IPS DF 4.7 (cell line): ENCODE results near the gene ANKS1B.
"Not testable (repeated sequence)": the region's sequence is repeated elsewhere in the genome, so short reads cannot be mapped to it uniquely, and the experiment has no call there.

Experiments
- DNase-seq: peaks from one replicate; pipeline ENCODE4 v3.0.0-alpha.2; 2013; ENCODE audit warnings: low spot score; ENCODE audit errors: extremely low read depth

The ANKS1B gene

DNA sequence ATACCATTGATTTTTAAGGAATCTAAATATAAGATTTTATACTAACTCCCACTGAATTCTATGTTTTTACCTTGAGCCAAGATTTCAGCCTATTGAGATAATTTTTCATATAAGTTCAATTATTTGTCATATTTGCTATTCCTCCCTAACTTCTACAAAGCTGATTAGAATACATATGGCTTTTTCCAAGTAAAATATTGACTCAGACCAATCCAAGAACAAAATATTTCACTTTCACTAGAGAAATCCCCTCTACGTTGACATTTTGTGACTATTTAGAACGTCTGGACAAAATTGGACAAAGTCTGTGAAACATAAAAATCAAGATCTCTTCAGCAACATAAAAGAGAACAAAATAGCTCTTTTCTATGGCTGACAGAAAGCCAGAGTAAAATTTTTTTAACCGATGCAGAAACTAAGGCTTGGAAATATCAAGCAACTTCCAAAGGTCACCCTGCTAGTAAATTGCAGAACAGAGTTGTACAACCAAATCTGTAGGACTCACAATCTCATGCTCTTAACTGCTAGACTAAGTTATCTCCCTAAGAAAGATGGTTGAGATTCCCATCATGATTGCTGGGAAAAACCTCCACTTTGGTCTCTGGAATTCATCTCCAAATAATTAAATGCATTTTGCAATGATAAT is 219.1 kb downstream of the ANKS1B start:
- DNase-seq, result no peak

- no peak for DNase-seq
Observed at GRCh38 chr12:99759444-99759843, 225.3 kb downstream of the ANKS1B start.

- DNase-seq, result no peak
Observed at GRCh38 chr12:99758997-99759396, 225.7 kb downstream of the ANKS1B start.

- no peak for DNase-seq
Observed at GRCh38 chr12:99752740-99753139, 232.0 kb downstream of the ANKS1B start.

- no peak for DNase-seq
Observed at GRCh38 chr12:99746538-99746937, 238.2 kb downstream of the ANKS1B start.

DNA sequence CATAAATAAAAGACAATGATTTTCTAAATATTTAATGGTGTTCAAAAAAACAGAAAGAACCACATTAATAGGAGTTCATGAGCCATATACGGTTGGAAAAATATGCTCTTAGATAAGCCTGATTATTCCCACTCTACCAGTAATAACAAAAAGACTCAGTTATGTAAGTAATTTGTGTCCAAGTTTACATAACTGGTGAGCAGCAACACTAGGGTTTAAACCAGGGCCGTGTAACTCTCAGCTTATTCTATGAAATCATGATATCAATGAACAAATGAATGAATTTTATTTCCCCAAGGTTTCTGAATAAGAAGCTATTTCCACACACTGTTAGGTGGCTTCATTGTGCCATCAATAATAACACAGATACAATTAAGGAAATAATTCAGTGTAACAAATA is 238.8 kb downstream of the ANKS1B start:
- DNase-seq, result no peak

GRCh38 chr12:99745121-99745520 is 239.6 kb downstream of the ANKS1B start:
- DNase-seq, result no peak

GRCh38 chr12:99736760-99737269 is 247.9 kb downstream of the ANKS1B start:
- no peak for DNase-seq

DNA sequence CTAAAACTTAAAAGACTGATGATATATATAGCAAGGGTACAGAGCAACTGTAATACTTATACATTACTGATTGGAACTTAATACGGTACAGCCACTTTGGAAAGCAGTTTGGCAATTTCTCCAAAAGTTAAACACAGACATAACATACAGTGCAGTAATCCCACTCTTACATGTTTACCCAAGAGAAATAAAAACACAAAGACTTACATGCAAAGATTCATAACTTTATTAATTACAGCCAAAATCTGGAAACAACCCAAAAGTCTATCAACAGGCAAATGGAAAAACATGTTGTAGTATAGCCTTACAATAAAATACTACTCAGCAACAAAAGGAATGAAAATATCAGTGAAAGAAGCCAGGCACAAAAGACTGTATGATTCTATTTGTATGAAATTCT is 252.6 kb downstream of the ANKS1B start:
- no peak for DNase-seq

DNA sequence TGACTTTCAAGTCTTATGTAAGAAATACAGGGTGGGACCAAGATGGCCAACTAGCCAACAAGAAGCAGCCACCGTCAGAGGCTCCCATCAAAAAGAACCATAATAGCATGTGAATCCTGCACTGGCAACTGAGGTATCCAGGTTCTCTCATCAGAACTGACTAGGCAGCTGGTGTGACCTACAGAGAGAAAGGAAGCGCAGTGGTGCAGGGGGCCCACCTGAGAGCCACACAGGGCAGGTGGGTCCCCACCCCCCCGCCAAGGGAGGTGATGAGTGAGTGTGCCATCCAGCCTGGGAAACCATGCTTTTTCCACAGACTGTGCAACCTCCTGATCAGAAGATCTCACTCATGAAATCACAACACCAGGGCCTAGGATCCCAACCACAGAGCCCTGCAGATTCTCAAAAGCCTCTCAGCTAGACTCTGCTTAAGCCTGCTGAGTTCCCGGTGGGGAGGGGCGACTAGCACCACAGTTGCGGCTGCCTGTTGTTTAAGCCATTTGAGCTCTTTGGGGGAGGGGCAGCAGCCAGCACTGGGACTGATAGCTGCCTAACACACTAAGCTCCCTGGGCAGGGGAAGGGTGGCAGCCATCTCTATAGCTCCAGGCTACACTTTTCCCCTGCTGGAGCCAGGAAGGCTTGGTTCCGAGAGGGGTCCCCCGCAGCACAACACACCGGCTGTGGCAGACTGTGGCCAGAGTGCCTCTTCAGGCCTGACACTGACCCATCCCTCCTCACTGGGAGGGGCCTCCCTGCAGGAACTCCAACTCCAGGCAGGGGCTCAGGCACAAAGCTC is 261.8 kb downstream of the ANKS1B start:
- DNase-seq, result no peak

DNA sequence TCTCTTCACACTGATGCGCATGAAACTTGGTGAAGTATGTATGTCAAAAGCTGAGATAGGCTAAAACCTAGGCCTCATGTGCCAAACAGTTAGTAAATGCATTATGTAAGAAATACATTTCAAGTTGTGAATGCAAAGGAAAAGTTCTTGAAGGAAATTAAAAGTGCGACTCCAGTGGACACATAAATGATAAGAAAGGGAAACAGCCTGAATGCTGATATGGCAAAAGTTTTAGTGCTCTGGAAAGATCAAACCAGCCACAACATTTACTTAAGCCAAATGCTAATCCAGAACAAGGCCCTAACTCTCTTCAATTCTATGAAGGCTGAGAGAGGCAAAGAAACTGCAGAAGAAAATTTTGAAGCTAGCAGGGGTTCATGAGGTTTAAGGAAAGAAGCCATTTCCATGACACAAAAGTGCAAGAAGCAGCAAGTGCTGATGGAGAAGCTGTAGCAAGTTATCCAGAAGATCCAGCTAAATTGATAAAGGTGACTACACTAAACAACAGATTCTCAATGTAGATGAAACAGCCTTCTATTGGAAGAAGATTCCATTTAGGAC is 262.9 kb downstream of the ANKS1B start:
- no peak for DNase-seq

DNA sequence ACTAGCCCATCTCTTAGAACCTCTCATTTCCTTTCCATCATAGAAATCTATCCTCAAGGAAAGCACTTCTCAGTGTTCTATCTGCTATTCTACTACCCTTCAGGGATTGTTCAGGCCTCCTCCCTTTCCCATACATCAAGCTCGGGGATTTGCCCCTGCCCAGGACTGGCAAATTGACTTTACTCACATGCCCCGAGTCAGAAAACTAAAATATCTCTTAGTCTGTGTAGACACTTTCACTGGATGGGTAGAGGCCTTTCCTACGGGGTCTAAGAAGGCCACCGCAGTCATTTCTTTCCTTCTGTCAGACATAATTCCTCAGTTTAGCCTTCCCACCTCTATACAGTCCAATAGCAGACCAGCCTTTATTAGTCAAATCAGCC is 264.7 kb downstream of the ANKS1B start:
- DNase-seq, result not testable (repeated sequence)

DNA sequence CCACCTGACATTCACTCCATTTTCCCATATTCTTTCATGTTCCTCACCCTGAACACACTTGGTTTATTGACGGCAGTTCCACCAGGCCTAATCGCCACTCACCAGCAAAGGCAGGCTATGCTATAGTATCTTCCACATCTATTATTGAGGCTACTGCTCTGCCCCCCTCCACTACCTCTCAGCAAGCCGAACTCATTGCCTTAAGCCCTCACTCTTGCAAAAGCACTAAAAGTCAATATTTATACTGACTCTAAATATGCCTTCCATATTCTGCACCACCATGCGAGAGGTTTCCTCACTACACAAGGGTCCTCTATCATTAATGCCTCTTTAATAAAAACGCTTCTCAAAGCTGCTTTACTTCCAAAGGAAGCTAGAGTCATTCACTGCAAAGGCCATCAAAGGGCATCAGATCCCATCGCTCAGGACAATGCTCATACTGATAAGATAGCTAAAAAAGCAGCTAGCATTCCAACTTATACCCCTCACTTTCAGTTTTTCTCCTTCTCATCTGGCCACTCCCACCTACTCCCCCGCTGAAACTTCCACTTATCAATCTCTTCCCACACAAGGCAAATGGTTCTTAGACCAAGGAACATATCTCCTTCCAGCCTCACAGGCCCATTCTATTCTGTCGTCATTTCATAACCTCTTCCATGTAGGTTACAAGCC is 265.2 kb downstream of the ANKS1B start:
- DNase-seq, result not testable (repeated sequence)

- DNase-seq, result not testable (repeated sequence)
Observed at GRCh38 chr12:99715841-99716510, 268.8 kb downstream of the ANKS1B start.

DNA sequence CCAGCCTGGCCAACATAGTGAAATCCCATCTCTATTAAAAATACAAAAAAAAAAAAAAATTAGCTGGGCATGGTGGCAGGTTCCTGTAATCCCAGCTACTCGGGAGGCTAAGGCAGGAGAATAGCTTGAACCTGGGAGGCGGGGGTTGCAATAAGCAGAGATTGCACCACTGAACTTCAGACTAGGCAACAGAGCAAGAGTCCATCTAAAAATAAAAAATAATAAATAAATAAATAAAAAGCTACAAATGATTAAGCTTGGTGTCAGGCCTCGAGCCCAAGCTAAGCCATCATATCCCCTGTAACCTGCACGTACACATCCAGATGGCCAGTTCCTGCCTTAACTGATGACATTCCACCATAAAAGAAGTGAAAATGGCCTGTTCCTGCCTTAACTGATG is 269.8 kb downstream of the ANKS1B start:
- DNase-seq, result not testable (repeated sequence)

DNA sequence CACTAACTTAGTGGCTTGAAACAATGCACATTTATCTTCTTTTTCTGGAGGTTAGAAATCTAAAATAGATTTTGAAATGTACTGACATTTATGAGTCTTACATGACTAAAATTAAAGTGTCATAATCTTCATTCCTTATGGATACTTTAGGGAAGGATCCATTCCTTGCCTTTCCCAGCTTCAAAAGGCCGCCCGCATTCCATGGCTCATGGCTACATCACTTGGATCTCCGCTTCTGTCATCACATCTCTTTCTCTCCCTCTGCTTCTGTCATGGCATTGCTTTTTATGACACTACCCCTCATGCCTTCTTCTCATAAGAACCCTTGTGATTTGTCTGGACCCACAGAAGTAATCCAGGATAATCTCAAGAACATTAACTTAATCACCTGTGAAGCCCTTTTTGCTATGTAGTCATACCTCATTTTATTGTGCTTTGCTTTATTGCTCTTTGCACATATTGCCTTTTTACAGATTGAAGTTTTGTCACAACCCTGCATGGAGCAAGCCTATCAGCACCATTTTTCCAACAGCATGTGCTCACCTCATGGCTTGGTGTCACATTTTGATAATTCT is 270.7 kb downstream of the ANKS1B start:
- no peak for DNase-seq

GRCh38 chr12:99712281-99712680 is 272.5 kb downstream of the ANKS1B start:
- DNase-seq, result no peak

GRCh38 chr12:99711246-99711645 is 273.5 kb downstream of the ANKS1B start:
- no peak for DNase-seq

GRCh38 chr12:99709619-99710018 is 275.1 kb downstream of the ANKS1B start:
- DNase-seq, result no peak

DNA sequence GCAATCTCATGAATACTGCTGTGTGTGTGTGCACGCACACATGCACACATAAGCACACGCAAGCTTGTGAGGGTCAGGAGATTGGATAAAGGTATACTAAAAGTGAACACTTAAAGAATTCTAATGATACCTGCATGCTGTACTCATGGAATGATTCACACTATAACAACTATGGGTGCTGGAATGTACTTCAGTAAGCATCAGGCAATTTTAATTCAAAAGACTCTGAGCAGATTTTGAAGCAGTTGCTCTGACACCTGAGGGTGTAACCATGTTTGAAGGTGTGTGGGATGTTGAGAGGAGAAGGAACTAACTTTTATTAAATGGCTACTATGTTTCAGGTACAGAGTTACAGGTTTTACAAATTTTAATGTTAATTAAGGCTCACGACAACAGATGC is 275.6 kb downstream of the ANKS1B start:
- no peak for DNase-seq

DNA sequence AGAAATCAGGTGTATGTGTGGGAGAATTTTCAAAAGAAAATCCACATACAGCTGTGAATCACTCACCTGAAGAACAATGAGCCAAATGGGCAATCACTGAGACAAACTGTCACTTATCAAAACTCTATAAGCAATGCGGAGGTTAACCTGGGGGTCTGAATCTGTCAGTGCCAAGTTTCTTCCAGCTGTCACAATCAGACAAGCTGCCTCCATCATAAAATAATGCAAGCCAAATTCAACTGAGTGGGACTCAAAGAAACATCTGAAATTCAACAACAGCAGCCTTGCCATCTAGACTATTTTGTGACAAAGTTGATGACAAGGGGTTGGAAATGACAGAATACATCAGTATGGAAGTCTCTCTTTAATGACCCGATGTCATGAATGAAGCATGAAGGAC is 276.9 kb downstream of the ANKS1B start:
- DNase-seq, result no peak
